HCT116 (cell line): ENCODE data around the gene DOC2A. TPM values are rescaled to one million over a fixed set of nuclear protein-coding genes. Genes with fewer than 3 reads are reported as not detected.

Experiments used
- ATAC-seq: fragments of 200-7000 bp; cut with Tn5 transposase; 2 replicates; pipeline ENCODE4 v1.9.1; 2020; ENCODE audit warnings: mild to moderate bottlenecking, moderate library complexity
- BruUV-seq: library from RNA; stranded (reverse); fragments of 400-500 nt; replicated peaks from 2 replicates; lab custom pipeline; 2021; lab: Mats Ljungman, UMichigan
- CTCF ChIA-PET: fragments of 300-600 bp; sonication (Branson Sonifier 250); formaldehyde crosslinking; loops from one replicate; lab custom pipeline; 2021; ENCODE audit warnings: antibody characterized with exemption; lab: Charles Lee
- POLR2A ChIA-PET: fragments of 300-600, 350-600 bp; sonication (Branson Sonifier 250); formaldehyde crosslinking; loops from one replicate; lab custom pipeline; 2021; ENCODE audit warnings: antibody characterized with exemption; lab: Charles Lee
- RAD21 ChIA-PET, 2 experiments: fragments of 300-600 bp; sonication (Branson Sonifier 250); formaldehyde crosslinking; loops; one replicate each; lab custom pipeline; 2023; ENCODE audit warnings: low total read pairs in 2 of 2; ENCODE audit not compliant: uncharacterized antibody in 2 of 2, unreplicated experiment in 2 of 2, low non-redundant PET in 1 of 2; lab: Charles Lee
- DNase-seq: peaks from one replicate; pipeline ENCODE4 v3.0.0-alpha.2; 2010; ENCODE audit warnings: low read depth, low spot score
- H2AFZ ChIP-seq: fragments of 200-600 bp; shearing (Covaris generic), sonication (generic); 2 replicates; pipeline ENCODE4 v1.6.1; 2017; ENCODE audit warnings: low read depth, mixed run types, mixed read lengths, antibody characterized with exemption, low read length; ENCODE audit not compliant: poor library complexity, severe bottlenecking
- H3K27ac ChIP-seq: 2 replicates; pipeline ENCODE4 v1.5.1; 2012; ENCODE audit warnings: low read depth, low read length
- H3K27me3 ChIP-seq: fragments of 200-600 bp; sonication (generic); 2 replicates; pipeline ENCODE4 v1.6.1; 2016; ENCODE audit warnings: mixed run types, low read length, mixed read lengths; ENCODE audit not compliant: insufficient read depth
- H3K36me3 ChIP-seq, 2 experiments: fragments of 200-500 bp in 1 of 2; fragments of 200-600 bp in 1 of 2; sonication (Bioruptor generic) in 1 of 2; sonication (generic) in 1 of 2; 2 replicates each; pipeline versions ENCODE4 v1.5.1 to v1.6.1; 2014 to 2016; ENCODE audit warnings: low read length in 2 of 2, inconsistent platforms in 1 of 2, mixed read lengths in 1 of 2, mixed run types in 1 of 2; ENCODE audit not compliant: insufficient read depth in 2 of 2, control insufficient read depth in 1 of 2
- H3K4me1 ChIP-seq, 2 experiments: fragments of 200-600 bp in 1 of 2; sonication (generic) in 1 of 2; 2 replicates each; pipeline versions ENCODE4 v1.5.1 to v1.6.1; 2012 to 2017; ENCODE audit warnings: low read length in 2 of 2, inconsistent platforms in 1 of 2, mild to moderate bottlenecking in 1 of 2, mixed read lengths in 1 of 2, mixed run types in 1 of 2, moderate library complexity in 1 of 2; ENCODE audit not compliant: insufficient read depth in 2 of 2, control insufficient read depth in 1 of 2
- H3K4me2 ChIP-seq: fragments of 200-600 bp; sonication (generic); 2 replicates; pipeline ENCODE4 v1.6.1; 2017; ENCODE audit warnings: mixed run types, low read length, mixed read lengths
- H3K4me3 ChIP-seq, 2 experiments: fragments of 200-600 bp in 1 of 2; sonication (generic) in 1 of 2; replicated peaks in 1 of 2; 2 replicates each; pipeline ENCODE4 v1.5.1; 2011 to 2016; ENCODE audit warnings: low read length in 2 of 2, control low read depth in 1 of 2, low read depth in 1 of 2, mild to moderate bottlenecking in 1 of 2, mixed read lengths in 1 of 2, mixed run types in 1 of 2
- H3K79me2 ChIP-seq: fragments of 200-600 bp; sonication (generic); 2 replicates; pipeline ENCODE4 v1.6.1; 2017; ENCODE audit warnings: mild to moderate bottlenecking, mixed run types, low read length, moderate library complexity, mixed read lengths; ENCODE audit not compliant: insufficient read depth
- H3K9ac ChIP-seq: fragments of 200-600 bp; sonication (generic); 2 replicates; pipeline ENCODE4 v1.6.1; 2016; ENCODE audit warnings: low read length, mixed read lengths
- H3K9me2 ChIP-seq: fragments of 200-600 bp; sonication (generic), shearing (Covaris generic); 2 replicates; pipeline ENCODE4 v1.6.1; 2017; ENCODE audit warnings: mixed run types, mild to moderate bottlenecking, moderate library complexity; ENCODE audit not compliant: insufficient read depth
- H3K9me3 ChIP-seq, 2 experiments: fragments of 200-500 bp in 1 of 2; fragments of 200-600 bp in 1 of 2; sonication (Bioruptor generic) in 1 of 2; sonication (generic) in 1 of 2; 2 replicates each; pipeline ENCODE4 v1.6.1; 2014 to 2017; ENCODE audit warnings: low read length in 2 of 2, mixed read lengths in 2 of 2, inconsistent platforms in 1 of 2, low read depth in 1 of 2, mild to moderate bottlenecking in 1 of 2, mixed run types in 1 of 2, moderate library complexity in 1 of 2; ENCODE audit not compliant: control insufficient read depth in 1 of 2, insufficient read depth in 1 of 2
- H4K20me1 ChIP-seq: fragments of 200-600 bp; sonication (generic), shearing (Covaris generic); 2 replicates; pipeline ENCODE4 v1.6.1; 2017; ENCODE audit warnings: mixed run types, mild to moderate bottlenecking, moderate library complexity; ENCODE audit not compliant: insufficient read depth
- CBX3 ChIP-seq: IDR thresholded peaks from 2 replicates; pipeline ENCODE4 v1.6.1; 2012; ENCODE audit warnings: low read depth
- EZH2phosphoT487 ChIP-seq: fragments of 200-600 bp; IDR thresholded peaks from 2 replicates; pipeline ENCODE4 v1.6.1; 2018; ENCODE audit warnings: antibody characterized with exemption, borderline replicate concordance
- FOSL1 ChIP-seq: IDR thresholded peaks from 2 replicates; pipeline ENCODE4 v1.6.1; 2012; ENCODE audit warnings: low read depth
- POLR2AphosphoS5 ChIP-seq: IDR thresholded peaks from 2 replicates; pipeline ENCODE4 v1.6.1; 2011; ENCODE audit warnings: mild to moderate bottlenecking, low read depth, low read length, moderate library complexity
- RAD21 ChIP-seq: IDR thresholded peaks from 2 replicates; pipeline ENCODE4 v1.6.1; 2012; ENCODE audit warnings: low read depth, mild to moderate bottlenecking
- TCF7L2 ChIP-seq: IDR thresholded peaks from 2 replicates; pipeline ENCODE4 v1.7.0; 2011; ENCODE audit warnings: borderline replicate concordance, inconsistent platforms; ENCODE audit not compliant: insufficient read depth, insufficient read length; ENCODE audit errors: extremely low read depth
- ZBTB33 ChIP-seq: IDR thresholded peaks from 2 replicates; pipeline ENCODE4 v1.6.1; 2011; ENCODE audit warnings: mild to moderate bottlenecking, low read length, moderate library complexity; ENCODE audit not compliant: insufficient replicate concordance; ENCODE audit errors: extremely low read depth
- ZFX ChIP-seq: fragments of 450-650 bp; IDR thresholded peaks from 2 replicates; pipeline ENCODE4 v1.6.1; 2017
- intact Hi-C: fragments of 100-400 bp; cut with micrococcal nuclease; formaldehyde crosslinking; loops from 2 replicates; pipeline ENCODE4 v1.10.0; 2022
- total RNA-seq: library from RNA; stranded (reverse); gene quantifications from one replicate; pipeline ENCODE4 v1.2.1, GENCODE V29; 2021; ENCODE audit not compliant: unreplicated experiment
- TF ChIP-seq, protein P1 (sequence below), 3 experiments: fragments of 200-600 bp in 1 of 3; sonication (generic) in 1 of 3; IDR thresholded peaks in 2 of 3; conservative IDR thresholded peaks in 1 of 3; 2 replicates each; pipeline ENCODE4 v1.5.1; 2012 to 2017; ENCODE audit warnings: low read depth in 2 of 3, low read length in 2 of 3, antibody characterized with exemption in 1 of 3, borderline replicate concordance in 1 of 3, control low read depth in 1 of 3, mild to moderate bottlenecking in 1 of 3, mixed read lengths in 1 of 3, mixed run types in 1 of 3, moderate library complexity in 1 of 3; ENCODE audit not compliant: insufficient read depth in 1 of 3

The DOC2A gene
- total RNA-seq, 1 experiment from 2014 or later, result 17.3 TPM

DNA sequence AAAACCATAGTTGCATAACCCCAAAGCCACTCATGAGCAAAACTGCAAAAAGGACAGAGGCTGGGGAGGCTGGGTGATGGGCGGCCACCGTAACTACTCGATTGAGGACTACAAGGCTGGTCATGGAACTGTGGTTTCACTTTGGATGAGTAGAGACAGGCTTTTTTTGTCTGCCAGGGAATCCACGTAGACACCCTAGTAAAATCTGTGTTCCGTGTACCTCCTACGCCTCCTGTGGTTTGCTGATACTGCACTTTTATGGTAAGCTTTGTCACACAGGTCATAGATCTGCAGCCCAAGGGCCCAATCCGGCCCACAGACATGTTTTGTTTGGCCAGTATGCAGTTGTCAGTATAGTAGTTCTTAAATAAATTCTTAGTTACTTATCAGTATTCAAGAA, 22.4 kb upstream of the DOC2A start (continued):
- TF ChIP-seq ZBTB33 (no peak), ZFX (no peak)

- POLR2A ChIA-PET, result interaction anchor here (0.7 kb wide), 2 partner anchors 59 to 91 kb away, joined by 3 to 4 read pairs; partner anchors contain the start of gene MAPK3
- CTCF ChIA-PET, result interaction anchor here (0.7 to 2.6 kb wide), 21 partner anchors 9 to 341 kb away, joined by 3 to 34 read pairs (median 3); partner anchors contain the start of genes PAGR1, SEZ6L2, TAOK2 and TBX6
- H3K27me3 ChIP-seq, result no peaks in the 10 kb centered on the region
- DNase-seq, result peak; percentile 58
- H3K4me1 ChIP-seq, result peaks cover 0 to 5% of the 10 kb centered on the region in 2 experiments; a peak in 2 of 4 replicates
- 0 out of 2 replicates have a peak overlapping the region, but pooled peaks have one; percentile 15 for H3K4me2 ChIP-seq
- H2AFZ ChIP-seq, result no peak overlapping the region
- no peak overlapping the region for H3K4me3 ChIP-seq
- intact Hi-C loops, result loop anchor here (1.0 to 2.0 kb wide), 2 partner anchors 332 to 339 kb away; no protein-coding TSS in a partner anchor
- H3K36me3 ChIP-seq, result no peaks in the 10 kb centered on the region
- TF ChIP-seq ZBTB33 (no peak), TCF7L2 (no peak), FOSL1 (no peak), RAD21 (peak; percentile 95), EZH2phosphoT487 (no peak), CBX3 (no peak), POLR2AphosphoS5 (no peak)
- TF ChIP-seq, protein P1, sequence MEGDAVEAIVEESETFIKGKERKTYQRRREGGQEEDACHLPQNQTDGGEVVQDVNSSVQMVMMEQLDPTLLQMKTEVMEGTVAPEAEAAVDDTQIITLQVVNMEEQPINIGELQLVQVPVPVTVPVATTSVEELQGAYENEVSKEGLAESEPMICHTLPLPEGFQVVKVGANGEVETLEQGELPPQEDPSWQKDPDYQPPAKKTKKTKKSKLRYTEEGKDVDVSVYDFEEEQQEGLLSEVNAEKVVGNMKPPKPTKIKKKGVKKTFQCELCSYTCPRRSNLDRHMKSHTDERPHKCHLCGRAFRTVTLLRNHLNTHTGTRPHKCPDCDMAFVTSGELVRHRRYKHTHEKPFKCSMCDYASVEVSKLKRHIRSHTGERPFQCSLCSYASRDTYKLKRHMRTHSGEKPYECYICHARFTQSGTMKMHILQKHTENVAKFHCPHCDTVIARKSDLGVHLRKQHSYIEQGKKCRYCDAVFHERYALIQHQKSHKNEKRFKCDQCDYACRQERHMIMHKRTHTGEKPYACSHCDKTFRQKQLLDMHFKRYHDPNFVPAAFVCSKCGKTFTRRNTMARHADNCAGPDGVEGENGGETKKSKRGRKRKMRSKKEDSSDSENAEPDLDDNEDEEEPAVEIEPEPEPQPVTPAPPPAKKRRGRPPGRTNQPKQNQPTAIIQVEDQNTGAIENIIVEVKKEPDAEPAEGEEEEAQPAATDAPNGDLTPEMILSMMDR (IDR thresholded peaks at IDR 0.05 in 2 of 3, conservative IDR thresholded peaks at IDR 0.05 in 1 of 3; ENCODE audit: borderline replicate concordance in 1 of 3, insufficient read depth in 1 of 3, low read depth in 2 of 3, low read length in 2 of 3), result peak; percentile 86 to 97 (median 87)
- TF ChIP-seq, all 23 proteins: peak for 2
- no peak overlapping the region for H3K27ac ChIP-seq
- H3K9me3 ChIP-seq, result no peaks in the 10 kb centered on the region
- H4K20me1 ChIP-seq, result no peaks in the 10 kb centered on the region
- ATAC-seq, result peak; percentile 79
- H3K9me2 ChIP-seq, result no peaks in the 10 kb centered on the region
- no TSS peak for BruUV-seq
- RAD21 ChIA-PET, result interaction anchor here (0.5 to 2.5 kb wide), 6 partner anchors 184 to 341 kb away, joined by 3 to 11 read pairs (median 5); no protein-coding TSS in a partner anchor
- no peaks in the 10 kb centered on the region for H3K79me2 ChIP-seq
- H3K9ac ChIP-seq, result no peak overlapping the region
These were observed 21.4 kb upstream of the DOC2A start for GRCh38 chr16:30032083-30032819.
